Measurements from ENCODE around the gene PNMA6F. TPM values are rescaled to one million over a fixed set of nuclear protein-coding genes. Genes with fewer than 3 reads are reported as not detected.

PNMA6F gene
- total RNA-seq, 1 experiment from 2014 or later, result not detected

DNA sequence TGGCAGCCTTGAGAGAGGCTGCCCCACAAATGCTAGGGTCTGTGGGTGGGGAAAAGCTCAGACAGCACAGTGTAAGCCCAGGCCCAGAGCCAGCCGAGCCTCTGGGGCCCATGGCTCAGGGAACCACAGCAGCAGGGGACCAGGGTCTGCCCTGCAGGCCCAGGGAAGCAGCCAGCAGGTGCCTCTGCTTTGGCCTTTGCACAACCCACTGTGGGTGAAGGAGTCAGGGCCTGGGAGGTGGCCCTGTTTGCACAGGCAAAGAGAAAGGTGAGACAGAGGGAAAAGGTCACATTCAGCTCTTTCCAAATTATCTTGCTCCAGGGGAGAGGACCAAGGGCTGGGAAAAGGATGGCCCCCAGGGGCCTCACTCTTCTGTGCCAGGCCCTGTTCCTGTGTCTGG, 8.7 kb downstream of the PNMA6F start:
- TF ChIP-seq, protein P1, sequence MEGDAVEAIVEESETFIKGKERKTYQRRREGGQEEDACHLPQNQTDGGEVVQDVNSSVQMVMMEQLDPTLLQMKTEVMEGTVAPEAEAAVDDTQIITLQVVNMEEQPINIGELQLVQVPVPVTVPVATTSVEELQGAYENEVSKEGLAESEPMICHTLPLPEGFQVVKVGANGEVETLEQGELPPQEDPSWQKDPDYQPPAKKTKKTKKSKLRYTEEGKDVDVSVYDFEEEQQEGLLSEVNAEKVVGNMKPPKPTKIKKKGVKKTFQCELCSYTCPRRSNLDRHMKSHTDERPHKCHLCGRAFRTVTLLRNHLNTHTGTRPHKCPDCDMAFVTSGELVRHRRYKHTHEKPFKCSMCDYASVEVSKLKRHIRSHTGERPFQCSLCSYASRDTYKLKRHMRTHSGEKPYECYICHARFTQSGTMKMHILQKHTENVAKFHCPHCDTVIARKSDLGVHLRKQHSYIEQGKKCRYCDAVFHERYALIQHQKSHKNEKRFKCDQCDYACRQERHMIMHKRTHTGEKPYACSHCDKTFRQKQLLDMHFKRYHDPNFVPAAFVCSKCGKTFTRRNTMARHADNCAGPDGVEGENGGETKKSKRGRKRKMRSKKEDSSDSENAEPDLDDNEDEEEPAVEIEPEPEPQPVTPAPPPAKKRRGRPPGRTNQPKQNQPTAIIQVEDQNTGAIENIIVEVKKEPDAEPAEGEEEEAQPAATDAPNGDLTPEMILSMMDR (conservative IDR thresholded peaks at IDR 0.05; ENCODE audit: low read depth, low read length), result no peak
- no peak for TF ChIP-seq EZH2 (IDR thresholded peaks at IDR 0.05; ENCODE audit: borderline replicate concordance, low read depth, low read length, poor library complexity, severe bottlenecking)
- ChIA-PET CTCF (no interaction called here), POLR2A (ENCODE audit: low non-redundant PET) (no interaction called here)
- Histone ChIP-seq H3K4me1 (ENCODE audit: insufficient read depth, low read length, poor library complexity, severe bottlenecking) (no peaks in the 10 kb centered on the region), H3K4me3 (ENCODE audit: low read depth, low read length, poor library complexity, severe bottlenecking) (no peak overlapping the region), H3K9me3 (ENCODE audit: low read depth, low read length, poor library complexity, severe bottlenecking) (no peaks in the 10 kb centered on the region), H3K36me3 (ENCODE audit: insufficient read depth, low read length, poor library complexity, severe bottlenecking) (no peaks in the 10 kb centered on the region), H3K27ac (ENCODE audit: low read depth, low read length, poor library complexity, severe bottlenecking) (no peak overlapping the region), H3K27me3 (replicated peaks; ENCODE audit: insufficient read depth, low read depth, low read length, poor library complexity) (peaks cover 3% of the 10 kb centered on the region)
- DNase-seq (ENCODE audit: low spot score), result no peak
- intact Hi-C loops (cut with micrococcal nuclease; ENCODE audit: unreplicated experiment), result no loop called here
- no TSS peak for BruUV-seq (replicated peaks)

DNA sequence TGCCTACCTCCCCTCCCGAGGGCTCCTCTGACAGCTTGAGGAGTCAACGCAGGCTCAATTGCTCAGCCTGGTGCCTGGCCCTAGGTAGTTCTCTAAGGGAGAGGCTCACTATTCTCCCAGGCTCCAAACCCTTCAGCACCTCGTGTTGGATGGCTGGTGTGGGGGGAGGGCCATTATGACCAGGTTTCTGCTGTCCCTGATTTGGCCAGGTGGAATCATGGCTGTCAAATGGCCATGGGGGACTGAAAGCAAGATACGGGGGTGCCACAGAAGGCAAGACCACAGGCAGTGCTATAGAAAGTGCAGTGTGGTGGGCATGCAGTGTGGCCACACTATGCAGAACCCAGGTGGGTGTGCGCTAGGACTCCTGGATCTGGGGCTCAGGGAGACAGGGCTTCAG, 9.5 kb downstream of the PNMA6F start:
- POLR2A ChIA-PET (ENCODE audit: low non-redundant PET), result no interaction called here
- TF ChIP-seq, protein P1 (conservative IDR thresholded peaks at IDR 0.05; ENCODE audit: low read depth, low read length), result no peak
- TF ChIP-seq EZH2 (IDR thresholded peaks at IDR 0.05; ENCODE audit: borderline replicate concordance, low read depth, low read length, poor library complexity, severe bottlenecking), result no peak
- Histone ChIP-seq H3K27ac (ENCODE audit: low read depth, low read length, poor library complexity, severe bottlenecking) (no peak overlapping the region), H3K27me3 (replicated peaks; ENCODE audit: insufficient read depth, low read depth, low read length, poor library complexity) (peaks cover 3% of the 10 kb centered on the region), H3K4me1 (ENCODE audit: insufficient read depth, low read length, poor library complexity, severe bottlenecking) (no peaks in the 10 kb centered on the region), H3K4me3 (ENCODE audit: low read depth, low read length, poor library complexity, severe bottlenecking) (no peak overlapping the region), H3K9me3 (ENCODE audit: low read depth, low read length, poor library complexity, severe bottlenecking) (no peaks in the 10 kb centered on the region), H3K36me3 (ENCODE audit: insufficient read depth, low read length, poor library complexity, severe bottlenecking) (no peaks in the 10 kb centered on the region)
- CTCF ChIA-PET, result no interaction called here
- intact Hi-C loops (cut with micrococcal nuclease; ENCODE audit: unreplicated experiment), result no loop called here
- BruUV-seq (replicated peaks), result no TSS peak
- DNase-seq (ENCODE audit: low spot score), result no peak

DNA sequence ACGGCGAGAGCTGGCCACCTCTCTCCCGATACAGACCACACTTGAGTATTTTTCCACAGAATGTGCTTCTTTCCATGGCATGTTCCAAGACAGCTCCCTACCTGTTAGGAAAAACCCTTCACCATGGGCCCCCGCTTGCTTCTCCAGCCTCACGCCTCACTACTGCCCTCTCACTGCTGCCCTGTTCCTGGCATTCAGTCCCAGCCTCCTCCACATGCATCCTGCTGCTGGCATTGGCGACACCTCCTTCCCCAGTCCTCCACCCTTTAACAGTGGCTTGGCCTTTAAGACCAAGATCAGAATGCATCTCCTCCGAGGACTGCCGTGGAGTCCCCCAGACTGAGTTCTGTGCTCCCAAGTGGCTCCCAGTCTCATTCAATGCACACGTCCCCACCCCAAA, 10.7 kb downstream of the PNMA6F start:
- Histone ChIP-seq H3K9me3 (ENCODE audit: low read depth, low read length, poor library complexity, severe bottlenecking) (no peaks in the 10 kb centered on the region), H3K27me3 (replicated peaks; ENCODE audit: insufficient read depth, low read depth, low read length, poor library complexity) (peaks cover 3% of the 10 kb centered on the region), H3K27ac (ENCODE audit: low read depth, low read length, poor library complexity, severe bottlenecking) (no peak overlapping the region), H3K36me3 (ENCODE audit: insufficient read depth, low read length, poor library complexity, severe bottlenecking) (no peaks in the 10 kb centered on the region), H3K4me3 (ENCODE audit: low read depth, low read length, poor library complexity, severe bottlenecking) (no peak overlapping the region), H3K4me1 (ENCODE audit: insufficient read depth, low read length, poor library complexity, severe bottlenecking) (no peaks in the 10 kb centered on the region)
- intact Hi-C loops (cut with micrococcal nuclease; ENCODE audit: unreplicated experiment), result no loop called here
- POLR2A ChIA-PET (ENCODE audit: low non-redundant PET), result no interaction called here
- no TSS peak for BruUV-seq (replicated peaks)
- no peak for DNase-seq (ENCODE audit: low spot score)
- no peak for TF ChIP-seq EZH2 (IDR thresholded peaks at IDR 0.05; ENCODE audit: borderline replicate concordance, low read depth, low read length, poor library complexity, severe bottlenecking)
- TF ChIP-seq, protein P1 (conservative IDR thresholded peaks at IDR 0.05; ENCODE audit: low read depth, low read length), result no peak
- CTCF ChIA-PET, result no interaction called here

All from A673 (cell line).